Lung (tissue), 12 donors: ENCODE measurements around the gene DBNDD1. TPM values are rescaled to one million over a fixed set of nuclear protein-coding genes. Genes with fewer than 3 reads are reported as not detected.
"Not testable (repeated sequence)": the region's sequence is repeated elsewhere in the genome, so short reads cannot be mapped to it uniquely, and the experiment has no call there.

Source experiments
- ATAC-seq: fragments of 200-7000 bp; cut with Tn5 transposase; one replicate; pipeline ENCODE4 v1.9.1; 2020; ENCODE audit warnings: moderate number of reproducible peaks; ENCODE audit not compliant: insufficient read depth, low FRiP score
- DNase-seq, 3 donors: peaks; one replicate each; pipeline ENCODE4 v3.0.0-alpha.2; 2013 to 2017
- H3K27ac ChIP-seq, 2 donors: one replicate each; pipeline ENCODE4 v1.5.1; 2013; ENCODE audit warnings: mild to moderate bottlenecking in 2 of 2, moderate library complexity in 2 of 2, control low read depth in 1 of 2, inconsistent platforms in 1 of 2, low read depth in 1 of 2, low read length in 1 of 2
- H3K27me3 ChIP-seq, 3 donors: one replicate each; pipeline ENCODE4 v1.5.1; 2013; ENCODE audit warnings: low read length in 2 of 3; ENCODE audit not compliant: control insufficient read depth in 3 of 3, insufficient read depth in 3 of 3
- H3K36me3 ChIP-seq, 4 donors: one replicate each; pipeline ENCODE4 v1.5.1; 2013; ENCODE audit warnings: low read length in 4 of 4, mild to moderate bottlenecking in 1 of 4, moderate library complexity in 1 of 4; ENCODE audit not compliant: control insufficient read depth in 4 of 4, insufficient read depth in 4 of 4
- H3K4me1 ChIP-seq, 5 donors: one replicate each; pipeline ENCODE4 v1.5.1; 2013; ENCODE audit warnings: low read length in 5 of 5, mild to moderate bottlenecking in 2 of 5, moderate library complexity in 1 of 5; ENCODE audit not compliant: control insufficient read depth in 5 of 5, insufficient read depth in 5 of 5
- H3K4me3 ChIP-seq: one replicate; pipeline ENCODE4 v1.5.1; 2013; ENCODE audit warnings: mild to moderate bottlenecking, control low read depth, moderate library complexity
- H3K9ac ChIP-seq, 2 donors: one replicate each; pipeline ENCODE4 v1.5.1; 2013; ENCODE audit warnings: low read length in 2 of 2, control low read depth in 1 of 2; ENCODE audit not compliant: insufficient read depth in 1 of 2
- H3K9me3 ChIP-seq, 4 donors: one replicate each; pipeline ENCODE4 v1.5.1; 2013; ENCODE audit warnings: low read length in 3 of 4, mild to moderate bottlenecking in 1 of 4, moderate library complexity in 1 of 4; ENCODE audit not compliant: control insufficient read depth in 4 of 4, insufficient read depth in 3 of 4
- CTCF ChIP-seq: IDR thresholded peaks from 2 replicates; pipeline ENCODE4 v1.5.1; 2012; ENCODE audit warnings: mild to moderate bottlenecking; ENCODE audit errors: control extremely low read depth, extremely low read depth
- WGBS, 2 donors: extraction: QIAGEN DNeasy Blood & Tissue Kit; methylation state at CpG; one replicate each; pipeline ENCODE4 v1.1.7; 2013; 5-methylcytosine and 5-hydroxymethylcytosine counted together
- polyA plus RNA-seq, 2 donors: library from polyadenylated mRNA; stranded (reverse); fragments of 200-250 nt; gene quantifications; one replicate each; pipeline ENCODE4 v1.2.1, GENCODE V29; 2013
- total RNA-seq, 2 donors: library from RNA; depleted of rRNA in 1 of 2; stranded (reverse); fragments of >200 nt in 1 of 2; gene quantifications; one replicate each; pipeline ENCODE4 v1.2.1, GENCODE V29; 2014 to 2021
- donor health status: control.
- donor health status: control.
- donor health status: Bipolar disorder and iron deficiency.
- donor health status: healthy.
- donor health status: DM: yes; HTN: yes; CAD: no.

The DBNDD1 gene
- total and polyA plus RNA-seq, 4 donors, result 2.5 to 5.8 (median 4.5) TPM

GRCh38 chr16:89972244-89973234, 46.7 kb downstream of the DBNDD1 start:
- WGBS, 2 donors, result 0 to 1% methylated on average over 94 to 104 of the region's 104 CpGs
- peak; percentile 94 to 96 (median 95) for DNase-seq
- no peaks in the 10 kb centered on the region for H3K27me3 ChIP-seq
- H3K9ac ChIP-seq, result peak overlapping the region; percentile 71 to 84
- no peak for TF ChIP-seq CTCF
- peaks cover 8 to 18% (median 9%) of the 10 kb centered on the region in 5 donors for H3K4me1 ChIP-seq
- peaks cover 0 to 13% (median 2%) of the 10 kb centered on the region in 4 donors for H3K9me3 ChIP-seq
- peak overlapping the region; percentile 83 for H3K4me3 ChIP-seq
- H3K27ac ChIP-seq, result peak overlapping the region; percentile 96 to 99
- H3K36me3 ChIP-seq, result peaks cover 0 to 3% (median 2%) of the 10 kb centered on the region in 4 donors
- peak; percentile 95 for ATAC-seq

DNA sequence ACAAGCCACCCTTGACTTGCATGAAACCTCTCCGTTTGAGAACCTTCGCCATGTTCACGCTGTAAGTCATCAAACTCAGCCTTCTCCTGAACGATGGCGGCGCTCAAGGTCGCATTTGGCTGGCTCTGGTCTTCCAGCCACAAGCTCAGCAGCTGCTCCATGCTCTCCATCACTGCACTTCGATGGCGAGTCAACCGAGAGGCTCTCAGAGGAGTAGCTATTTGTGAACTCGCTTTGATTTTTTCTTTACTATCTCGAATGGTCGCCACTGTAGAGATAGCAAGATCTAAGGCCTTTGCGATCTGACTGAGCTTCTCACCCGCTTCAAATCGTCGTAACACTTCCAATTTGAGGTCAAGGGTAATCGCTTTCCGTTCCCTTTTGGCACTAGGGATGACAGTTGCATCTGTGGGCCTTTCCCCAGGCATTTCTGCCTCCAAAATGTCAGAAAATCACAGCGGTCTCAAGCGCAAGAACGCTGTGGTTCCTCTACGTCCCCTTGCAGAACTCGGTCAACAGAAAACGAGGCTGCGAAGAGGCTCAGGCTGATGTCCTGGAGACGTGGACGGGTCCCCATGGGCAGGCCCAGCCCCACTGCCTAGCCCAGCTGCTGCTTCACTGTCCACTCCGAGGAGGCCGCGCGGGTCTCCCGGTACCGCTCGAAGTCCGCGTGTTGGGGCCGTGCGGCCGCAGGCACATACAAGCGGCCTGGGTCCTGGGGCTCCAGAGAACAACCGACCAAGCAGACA, 47.6 kb downstream of the DBNDD1 start:
- peaks cover 0 to 13% (median 2%) of the 10 kb centered on the region in 4 donors for H3K9me3 ChIP-seq
- DNase-seq, result no peak
- peaks cover 8 to 18% (median 9%) of the 10 kb centered on the region in 5 donors for H3K4me1 ChIP-seq
- H3K27ac ChIP-seq, result peak overlapping the region; percentile 96 to 99
- ATAC-seq, result peak; percentile 4
- H3K9ac ChIP-seq, result peak overlapping the region; percentile 49 to 71
- peaks cover 0 to 3% (median 2%) of the 10 kb centered on the region in 4 donors for H3K36me3 ChIP-seq
- H3K4me3 ChIP-seq, result peak overlapping the region; percentile 64
- no peaks in the 10 kb centered on the region for H3K27me3 ChIP-seq
- TF ChIP-seq CTCF, result no peak
- WGBS, 2 donors, result 41% methylated on average over 42 of the region's 42 CpGs

- ATAC-seq (no peak), DNase-seq (no peak)
- Histone ChIP-seq H3K27me3 (no peaks in the 10 kb centered on the region), H3K4me1 (peaks cover 8 to 18% (median 9%) of the 10 kb centered on the region in 5 donors), H3K9ac (no peak overlapping the region), H3K27ac (no peak overlapping the region), H3K4me3 (no peak overlapping the region), H3K9me3 (peaks cover 0 to 13% (median 2%) of the 10 kb centered on the region in 4 donors), H3K36me3 (peaks cover 0 to 12% (median 5%) of the 10 kb centered on the region in 4 donors)
- TF ChIP-seq CTCF, result no peak
- 56 to 82% methylated on average over 6 of the region's 6 CpGs for WGBS, 2 donors
These were observed 49.4 kb downstream of the DBNDD1 start for GRCh38 chr16:89969741-89970410.

DNA sequence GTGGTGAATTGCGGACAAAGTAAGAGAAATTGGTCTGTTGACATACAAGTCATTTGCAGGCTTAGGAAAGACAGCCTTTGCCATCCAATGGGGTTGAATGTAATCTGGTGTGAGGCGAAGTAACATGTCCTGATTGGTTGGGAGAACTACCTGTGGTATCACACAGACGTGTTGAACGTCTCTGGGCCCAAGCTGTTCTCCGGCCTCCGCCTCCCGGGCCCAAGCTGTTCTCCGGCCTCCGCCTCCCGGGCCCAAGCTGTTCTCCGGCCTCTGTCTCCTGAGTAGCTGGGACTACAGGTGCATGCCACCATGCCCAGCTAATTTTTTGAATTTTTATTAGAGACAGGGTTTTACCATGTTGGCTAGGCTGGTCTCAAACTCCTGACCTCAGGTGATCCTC, 51.2 kb downstream of the DBNDD1 start:
- H3K9ac ChIP-seq, ATAC-seq, H3K27me3 ChIP-seq, DNase-seq, H3K4me3 ChIP-seq: not testable (repeated sequence)
- peaks cover 0 to 13% (median 2%) of the 10 kb centered on the region in 4 donors for H3K9me3 ChIP-seq
- peak overlapping the region in 1 of 2 donors; percentile 9 for H3K27ac ChIP-seq
- H3K4me1 ChIP-seq, result peaks cover 4 to 10% (median 8%) of the 10 kb centered on the region in 5 donors
- WGBS, 2 donors, result 88 to 93% methylated on average over 11 of the region's 11 CpGs
- H3K36me3 ChIP-seq, result peaks cover 0 to 28% (median 4%) of the 10 kb centered on the region in 4 donors

- H3K4me3 ChIP-seq, H3K27ac ChIP-seq, ATAC-seq, H3K9ac ChIP-seq, DNase-seq, H3K27me3 ChIP-seq: not testable (repeated sequence)
- 56 to 76% methylated on average over 5 of the region's 5 CpGs for WGBS, 2 donors
- Histone ChIP-seq H3K9me3 (peaks cover 0 to 13% (median 2%) of the 10 kb centered on the region in 4 donors), H3K4me1 (peaks cover 4 to 10% (median 8%) of the 10 kb centered on the region in 5 donors), H3K36me3 (peaks cover 0 to 32% (median 4%) of the 10 kb centered on the region in 4 donors)
These were observed 51.8 kb downstream of the DBNDD1 start for GRCh38 chr16:89967436-89967835.
